ENCODE data around the gene PDE7B.

Gene PDE7B

DNA sequence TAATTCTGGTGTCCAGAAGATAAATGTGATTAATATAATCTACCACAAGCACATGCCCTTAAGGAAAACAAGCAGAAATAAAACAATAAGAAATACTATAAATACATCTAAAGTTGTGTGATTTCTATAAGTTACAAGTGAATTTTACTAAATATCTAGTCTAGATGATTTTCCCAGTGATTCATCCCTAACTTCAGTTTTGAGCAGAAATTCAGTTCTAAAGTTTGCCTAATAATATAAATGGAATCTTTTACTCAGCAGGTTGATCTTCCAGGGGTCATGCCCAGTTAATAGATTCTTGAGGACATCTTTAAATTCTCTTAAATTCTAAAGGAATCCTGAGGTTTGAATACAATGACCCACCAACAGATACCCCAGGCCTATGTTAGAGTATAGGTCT, 37.3 kb downstream of the PDE7B start:
- H3K4me1 ChIP-seq (ENCODE audit: control insufficient read depth, insufficient read depth, low read length): no peaks in the 10 kb centered on the region
- ChIA-PET POLR2A (no interaction called here), CTCF (interaction anchor here (0.6 kb wide), 2 partner anchors 21 to 37 kb away, joined by 3 to 4 read pairs; no protein-coding TSS in a partner anchor)
- no peaks in the 10 kb centered on the region for H3K36me3 ChIP-seq (ENCODE audit: control insufficient read depth in 2 of 2, insufficient read depth in 1 of 2, low read length in 2 of 2)
- H3K4me3 ChIP-seq (ENCODE audit: low read depth, low read length): no peak overlapping the region
- TF ChIP-seq ZNF112 (tag by site-specific recombination; IDR thresholded peaks at IDR 0.05) (no peak), ZFP41 (tag by site-specific recombination; IDR thresholded peaks at IDR 0.05; ENCODE audit: borderline replicate concordance) (no peak), ZNF521 (tag by site-specific recombination; IDR thresholded peaks at IDR 0.05) (no peak), ZNF677 (tag by site-specific recombination; IDR thresholded peaks at IDR 0.05) (no peak), ZNF2 (tag by site-specific recombination; IDR thresholded peaks at IDR 0.05) (no peak), ZNF514 (tag by site-specific recombination; IDR thresholded peaks at IDR 0.05) (no peak), ZNF660 (tag by site-specific recombination; IDR thresholded peaks at IDR 0.05) (no peak), ZNF544 (tag by site-specific recombination; IDR thresholded peaks at IDR 0.05) (no peak), ZFP37 (tag by site-specific recombination; IDR thresholded peaks at IDR 0.05) (no peak), SCRT1 (tag by site-specific recombination; IDR thresholded peaks at IDR 0.05; ENCODE audit: borderline replicate concordance) (no peak), ZNF596 (tag by site-specific recombination; IDR thresholded peaks at IDR 0.05) (no peak), KLF7 (tag by site-specific recombination; IDR thresholded peaks at IDR 0.05; ENCODE audit: borderline replicate concordance) (no peak), KLF1 (tag by site-specific recombination; IDR thresholded peaks at IDR 0.05) (no peak), ZBTB48 (tag by site-specific recombination; IDR thresholded peaks at IDR 0.05) (no peak), ZNF560 (tag by site-specific recombination; IDR thresholded peaks at IDR 0.05; ENCODE audit: borderline replicate concordance) (no peak), ZSCAN16 (tag by site-specific recombination; IDR thresholded peaks at IDR 0.05) (no peak), ZBTB7A (tag by site-specific recombination; IDR thresholded peaks at IDR 0.05; ENCODE audit: low read depth) (no peak), ZNF555 (tag by site-specific recombination; conservative IDR thresholded peaks at IDR 0.05) (no peak), ZNF140 (tag by site-specific recombination; IDR thresholded peaks at IDR 0.05) (no peak)
- TF ChIP-seq, protein P1, sequence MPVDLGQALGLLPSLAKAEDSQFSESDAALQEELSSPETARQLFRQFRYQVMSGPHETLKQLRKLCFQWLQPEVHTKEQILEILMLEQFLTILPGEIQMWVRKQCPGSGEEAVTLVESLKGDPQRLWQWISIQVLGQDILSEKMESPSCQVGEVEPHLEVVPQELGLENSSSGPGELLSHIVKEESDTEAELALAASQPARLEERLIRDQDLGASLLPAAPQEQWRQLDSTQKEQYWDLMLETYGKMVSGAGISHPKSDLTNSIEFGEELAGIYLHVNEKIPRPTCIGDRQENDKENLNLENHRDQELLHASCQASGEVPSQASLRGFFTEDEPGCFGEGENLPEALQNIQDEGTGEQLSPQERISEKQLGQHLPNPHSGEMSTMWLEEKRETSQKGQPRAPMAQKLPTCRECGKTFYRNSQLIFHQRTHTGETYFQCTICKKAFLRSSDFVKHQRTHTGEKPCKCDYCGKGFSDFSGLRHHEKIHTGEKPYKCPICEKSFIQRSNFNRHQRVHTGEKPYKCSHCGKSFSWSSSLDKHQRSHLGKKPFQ (tag by site-specific recombination; IDR thresholded peaks at IDR 0.05): no peak
- H3K27ac ChIP-seq (ENCODE audit: extremely low read depth, low read depth, low read length): no peak overlapping the region
- H3K9me3 ChIP-seq (ENCODE audit: control insufficient read depth, insufficient read depth, low read depth, low read length): no peaks in the 10 kb centered on the region

DNA sequence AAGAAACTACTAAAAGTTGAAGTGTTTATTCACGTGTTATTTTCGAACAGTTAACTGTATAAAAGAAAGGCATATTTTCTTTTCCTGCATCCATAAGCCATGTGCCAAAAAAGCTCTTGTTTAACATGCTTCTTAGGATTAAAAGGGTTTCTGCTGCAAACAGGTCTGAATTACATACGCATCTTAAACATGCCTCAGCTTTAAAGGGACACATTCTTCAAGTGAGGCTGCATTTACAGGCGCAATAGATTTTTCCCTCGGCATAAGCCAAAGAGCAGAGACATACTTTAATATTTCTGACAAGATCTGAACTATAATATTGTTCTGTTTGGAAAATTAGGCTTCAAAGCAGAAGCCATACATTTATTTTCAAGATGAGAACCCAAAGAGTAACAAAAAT, 39.4 kb downstream of the PDE7B start:
- H3K4me1 ChIP-seq (ENCODE audit: control insufficient read depth, insufficient read depth, low read length): no peaks in the 10 kb centered on the region
- H3K9me3 ChIP-seq (ENCODE audit: control insufficient read depth, insufficient read depth, low read depth, low read length): no peaks in the 10 kb centered on the region
- H3K27ac ChIP-seq (ENCODE audit: extremely low read depth, low read depth, low read length): no peak overlapping the region
- TF ChIP-seq IKZF3 (tag by site-specific recombination; IDR thresholded peaks at IDR 0.05) (no peak), GLIS1 (tag by site-specific recombination; IDR thresholded peaks at IDR 0.05) (no peak), ZNF433 (tag by site-specific recombination; IDR thresholded peaks at IDR 0.05; ENCODE audit: low read depth) (no peak), GLI2 (tag by site-specific recombination; IDR thresholded peaks at IDR 0.05; ENCODE audit: borderline replicate concordance, low read depth) (no peak), ZNF544 (tag by site-specific recombination; IDR thresholded peaks at IDR 0.05) (no peak)
- TF ChIP-seq, protein P2, sequence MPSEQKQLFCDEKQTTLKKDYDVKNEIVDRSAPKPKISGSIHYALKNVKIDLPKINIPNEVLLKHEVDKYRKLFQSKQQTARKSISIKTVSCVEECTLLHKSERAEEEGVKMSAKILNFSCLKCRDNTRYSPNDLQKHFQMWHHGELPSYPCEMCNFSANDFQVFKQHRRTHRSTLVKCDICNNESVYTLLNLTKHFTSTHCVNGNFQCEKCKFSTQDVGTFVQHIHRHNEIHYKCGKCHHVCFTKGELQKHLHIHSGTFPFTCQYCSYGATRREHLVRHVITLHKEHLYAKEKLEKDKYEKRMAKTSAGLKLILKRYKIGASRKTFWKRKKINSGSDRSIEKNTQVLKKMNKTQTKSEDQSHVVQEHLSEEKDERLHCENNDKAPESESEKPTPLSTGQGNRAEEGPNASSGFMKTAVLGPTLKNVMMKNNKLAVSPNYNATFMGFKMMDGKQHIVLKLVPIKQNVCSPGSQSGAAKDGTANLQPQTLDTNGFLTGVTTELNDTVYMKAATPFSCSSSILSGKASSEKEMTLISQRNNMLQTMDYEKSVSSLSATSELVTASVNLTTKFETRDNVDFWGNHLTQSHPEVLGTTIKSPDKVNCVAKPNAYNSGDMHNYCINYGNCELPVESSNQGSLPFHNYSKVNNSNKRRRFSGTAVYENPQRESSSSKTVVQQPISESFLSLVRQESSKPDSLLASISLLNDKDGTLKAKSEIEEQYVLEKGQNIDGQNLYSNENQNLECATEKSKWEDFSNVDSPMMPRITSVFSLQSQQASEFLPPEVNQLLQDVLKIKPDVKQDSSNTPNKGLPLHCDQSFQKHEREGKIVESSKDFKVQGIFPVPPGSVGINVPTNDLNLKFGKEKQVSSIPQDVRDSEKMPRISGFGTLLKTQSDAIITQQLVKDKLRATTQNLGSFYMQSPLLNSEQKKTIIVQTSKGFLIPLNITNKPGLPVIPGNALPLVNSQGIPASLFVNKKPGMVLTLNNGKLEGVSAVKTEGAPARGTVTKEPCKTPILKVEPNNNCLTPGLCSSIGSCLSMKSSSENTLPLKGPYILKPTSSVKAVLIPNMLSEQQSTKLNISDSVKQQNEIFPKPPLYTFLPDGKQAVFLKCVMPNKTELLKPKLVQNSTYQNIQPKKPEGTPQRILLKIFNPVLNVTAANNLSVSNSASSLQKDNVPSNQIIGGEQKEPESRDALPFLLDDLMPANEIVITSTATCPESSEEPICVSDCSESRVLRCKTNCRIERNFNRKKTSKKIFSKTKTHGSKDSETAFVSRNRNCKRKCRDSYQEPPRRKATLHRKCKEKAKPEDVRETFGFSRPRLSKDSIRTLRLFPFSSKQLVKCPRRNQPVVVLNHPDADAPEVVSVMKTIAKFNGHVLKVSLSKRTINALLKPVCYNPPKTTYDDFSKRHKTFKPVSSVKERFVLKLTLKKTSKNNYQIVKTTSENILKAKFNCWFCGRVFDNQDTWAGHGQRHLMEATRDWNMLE (tag by site-specific recombination; conservative IDR thresholded peaks at IDR 0.05; ENCODE audit: low read depth): no peak
- TF ChIP-seq, protein P3, sequence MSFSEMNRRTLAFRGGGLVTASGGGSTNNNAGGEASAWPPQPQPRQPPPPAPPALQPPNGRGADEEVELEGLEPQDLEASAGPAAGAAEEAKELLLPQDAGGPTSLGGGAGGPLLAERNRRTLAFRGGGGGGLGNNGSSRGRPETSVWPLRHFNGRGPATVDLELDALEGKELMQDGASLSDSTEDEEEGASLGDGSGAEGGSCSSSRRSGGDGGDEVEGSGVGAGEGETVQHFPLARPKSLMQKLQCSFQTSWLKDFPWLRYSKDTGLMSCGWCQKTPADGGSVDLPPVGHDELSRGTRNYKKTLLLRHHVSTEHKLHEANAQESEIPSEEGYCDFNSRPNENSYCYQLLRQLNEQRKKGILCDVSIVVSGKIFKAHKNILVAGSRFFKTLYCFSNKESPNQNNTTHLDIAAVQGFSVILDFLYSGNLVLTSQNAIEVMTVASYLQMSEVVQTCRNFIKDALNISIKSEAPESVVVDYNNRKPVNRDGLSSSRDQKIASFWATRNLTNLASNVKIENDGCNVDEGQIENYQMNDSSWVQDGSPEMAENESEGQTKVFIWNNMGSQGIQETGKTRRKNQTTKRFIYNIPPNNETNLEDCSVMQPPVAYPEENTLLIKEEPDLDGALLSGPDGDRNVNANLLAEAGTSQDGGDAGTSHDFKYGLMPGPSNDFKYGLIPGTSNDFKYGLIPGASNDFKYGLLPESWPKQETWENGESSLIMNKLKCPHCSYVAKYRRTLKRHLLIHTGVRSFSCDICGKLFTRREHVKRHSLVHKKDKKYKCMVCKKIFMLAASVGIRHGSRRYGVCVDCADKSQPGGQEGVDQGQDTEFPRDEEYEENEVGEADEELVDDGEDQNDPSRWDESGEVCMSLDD (tag by site-specific recombination; IDR thresholded peaks at IDR 0.05): no peak
- no peak overlapping the region for H3K4me3 ChIP-seq (ENCODE audit: low read depth, low read length)
- ChIA-PET POLR2A (no interaction called here), CTCF (no interaction called here)
- H3K36me3 ChIP-seq (ENCODE audit: control insufficient read depth in 2 of 2, insufficient read depth in 1 of 2, low read length in 2 of 2): no peaks in the 10 kb centered on the region

Data from HEK293 (cell line).